OCI-LY3 (cell line): Measurements from ENCODE around the gene HECA.

Source experiments
- H2AFZ ChIP-seq: fragments of 200-600, 300-600 bp; shearing (Covaris generic); 2 replicates; pipeline ENCODE4 v1.6.0; 2014; ENCODE audit warnings: antibody characterized with exemption, low read depth, low read length
- H3K27ac ChIP-seq: fragments of 200-600, 300-600 bp; sonication (generic); 2 replicates; pipeline ENCODE4 v1.5.1; 2014; ENCODE audit warnings: mild to moderate bottlenecking, low read length, moderate library complexity, mixed read lengths
- H3K27me3 ChIP-seq: fragments of 200-600, 300-600 bp; sonication (generic); 2 replicates; pipeline ENCODE4 v1.6.1; 2014; ENCODE audit warnings: low read depth, low read length, mixed read lengths
- H3K36me3 ChIP-seq: fragments of 200-600, 300-600 bp; sonication (generic); replicated peaks from 2 replicates; pipeline ENCODE3; 2014; ENCODE audit warnings: low read depth, low read length, mixed read lengths
- H3K4me1 ChIP-seq: fragments of 300-600, 200-600 bp; sonication (generic); 2 replicates; pipeline ENCODE4 v1.6.1; 2014; ENCODE audit warnings: low read length, mixed read lengths
- H3K4me2 ChIP-seq: fragments of 200-600, 300-600 bp; sonication (generic); 2 replicates; pipeline ENCODE4 v1.6.1; 2014; ENCODE audit warnings: low read length, mixed read lengths
- H3K4me3 ChIP-seq: fragments of 300-600, 200-600 bp; sonication (generic); 2 replicates; pipeline ENCODE4 v1.5.1; 2014; ENCODE audit warnings: antibody characterized with exemption, mild to moderate bottlenecking, low read length, moderate library complexity
- H3K79me2 ChIP-seq: fragments of 300-600, 200-600 bp; shearing (Covaris generic); 2 replicates; pipeline ENCODE4 v1.6.1; 2014; ENCODE audit warnings: mild to moderate bottlenecking, low read length, mixed read lengths
- H3K9ac ChIP-seq: fragments of 300-600, 200-600 bp; shearing (Covaris generic); 2 replicates; pipeline ENCODE4 v1.6.0; 2014; ENCODE audit warnings: mild to moderate bottlenecking, low read length, moderate library complexity
- H3K9me3 ChIP-seq: fragments of 200-600, 300-600 bp; shearing (Covaris generic); 2 replicates; pipeline ENCODE4 v1.6.1; 2014; ENCODE audit warnings: low read length, mixed read lengths; ENCODE audit not compliant: insufficient read depth
- H4K20me1 ChIP-seq: fragments of 200-600, 300-600 bp; sonication (generic); 2 replicates; pipeline ENCODE4 v1.6.1; 2016; ENCODE audit warnings: low read length, mixed read lengths; ENCODE audit not compliant: insufficient read depth
- CTCF ChIP-seq: fragments of 200-600, 300-600 bp; sonication (generic); IDR thresholded peaks from 2 replicates; pipeline ENCODE4 v1.5.1; 2014; ENCODE audit warnings: antibody characterized with exemption, low read length, low read depth
- EZH2phosphoT487 ChIP-seq: fragments of 200-600 bp; shearing (Covaris generic); IDR thresholded peaks from 2 replicates; pipeline ENCODE4 v1.6.1; 2018; ENCODE audit warnings: antibody characterized with exemption, mixed run types, low read depth

HECA gene

GRCh38 chr6:139186242-139186641 lies 51.4 kb downstream of the HECA start:
- TF ChIP-seq EZH2phosphoT487 (no peak), CTCF (no peak)
- no peaks in the 10 kb centered on the region for H4K20me1 ChIP-seq

GRCh38 chr6:139186692-139187091 lies 51.8 kb downstream of the HECA start:
- H2AFZ ChIP-seq: no peak overlapping the region
- H3K4me2 ChIP-seq: peak overlapping the region; percentile 20; the same call in 1 of the 2 replicates
- no peak overlapping the region for H3K27ac ChIP-seq
- peaks cover 12% of the 10 kb centered on the region for H3K4me1 ChIP-seq
- H3K4me3 ChIP-seq: no peak overlapping the region
- H3K9ac ChIP-seq: no peak overlapping the region
- peaks cover 2% of the 10 kb centered on the region for H3K36me3 ChIP-seq
- TF ChIP-seq CTCF (no peak), EZH2phosphoT487 (no peak)
- no peaks in the 10 kb centered on the region for H3K9me3 ChIP-seq
- no peaks in the 10 kb centered on the region for H3K27me3 ChIP-seq
- H4K20me1 ChIP-seq: no peaks in the 10 kb centered on the region
- no peaks in the 10 kb centered on the region for H3K79me2 ChIP-seq

More at GRCh38 chr6:139186242-139186641, 51.4 kb downstream of the HECA start:
- Histone ChIP-seq H3K27me3 (no peaks in the 10 kb centered on the region), H3K9me3 (no peaks in the 10 kb centered on the region), H3K4me1 (peaks cover 12% of the 10 kb centered on the region), H2AFZ (no peak overlapping the region), H3K36me3 (peaks cover 5% of the 10 kb centered on the region), H3K27ac (no peak overlapping the region), H3K9ac (no peak overlapping the region), H3K4me2 (peak overlapping the region; percentile 20), H3K4me3 (no peak overlapping the region), H3K79me2 (no peaks in the 10 kb centered on the region)

GRCh38 chr6:139187489-139187888 lies 52.6 kb downstream of the HECA start:
- no peak overlapping the region for H3K4me2 ChIP-seq
- no peaks in the 10 kb centered on the region for H4K20me1 ChIP-seq
- no peak overlapping the region for H3K4me3 ChIP-seq
- H3K4me1 ChIP-seq: peaks cover 12% of the 10 kb centered on the region
- no peak overlapping the region for H3K27ac ChIP-seq
- no peaks in the 10 kb centered on the region for H3K9me3 ChIP-seq
- no peak overlapping the region for H2AFZ ChIP-seq
- no peaks in the 10 kb centered on the region for H3K36me3 ChIP-seq
- H3K27me3 ChIP-seq: no peaks in the 10 kb centered on the region
- H3K79me2 ChIP-seq: no peaks in the 10 kb centered on the region
- no peak for TF ChIP-seq CTCF
- TF ChIP-seq EZH2phosphoT487: no peak
- no peak overlapping the region for H3K9ac ChIP-seq

GRCh38 chr6:139189665-139190064 lies 54.8 kb downstream of the HECA start:
- no peaks in the 10 kb centered on the region for H3K36me3 ChIP-seq
- no peak overlapping the region for H3K27ac ChIP-seq
- no peaks in the 10 kb centered on the region for H4K20me1 ChIP-seq
- TF ChIP-seq EZH2phosphoT487 (no peak), CTCF (no peak)
- no peaks in the 10 kb centered on the region for H3K27me3 ChIP-seq
- H3K4me3 ChIP-seq: no peak overlapping the region
- H3K4me1 ChIP-seq: peaks cover 11% of the 10 kb centered on the region
- H2AFZ ChIP-seq: no peak overlapping the region
- no peaks in the 10 kb centered on the region for H3K9me3 ChIP-seq
- H3K9ac ChIP-seq: no peak overlapping the region
- H3K79me2 ChIP-seq: no peaks in the 10 kb centered on the region
- H3K4me2 ChIP-seq: no peak overlapping the region
